Fibroblast of lung (primary cell): ENCODE data around the gene SMAD5. TPM values are rescaled to one million over a fixed set of nuclear protein-coding genes. Genes with fewer than 3 reads are reported as not detected.

ENCODE experiments used
- DNase-seq, 2 donors: peaks; one replicate each; pipeline versions ENCODE4 v3.0.0 to v3.0.0-alpha.2; 2010; ENCODE audit warnings: low read depth in 2 of 2
- H2AFZ ChIP-seq: 2 replicates; pipeline ENCODE4 v1.5.1; 2012; ENCODE audit warnings: low read length, control low read depth, inconsistent platforms
- H3K27ac ChIP-seq: 2 replicates; pipeline ENCODE4 v1.5.1; 2011; ENCODE audit warnings: low read length, control low read depth; ENCODE audit not compliant: insufficient read depth
- H3K27me3 ChIP-seq: 2 replicates; pipeline ENCODE4 v1.5.1; 2011; ENCODE audit warnings: mild to moderate bottlenecking, low read length; ENCODE audit not compliant: control insufficient read depth, insufficient read depth
- H3K36me3 ChIP-seq: 2 replicates; pipeline ENCODE4 v1.5.1; 2011; ENCODE audit warnings: low read length; ENCODE audit not compliant: control insufficient read depth, insufficient read depth
- H3K4me1 ChIP-seq: 2 replicates; pipeline ENCODE4 v1.5.1; 2011; ENCODE audit warnings: low read length; ENCODE audit not compliant: control insufficient read depth, insufficient read depth; ENCODE audit errors: extremely low read depth
- H3K4me2 ChIP-seq: 2 replicates; pipeline ENCODE4 v1.5.1; 2011; ENCODE audit warnings: low read length, control low read depth; ENCODE audit not compliant: insufficient read depth; ENCODE audit errors: extremely low read depth
- H3K4me3 ChIP-seq, 4 experiments: fragments of 200-600 bp in 1 of 4; sonication (generic) in 1 of 4; replicated peaks in 1 of 4; 2 replicates each; pipeline ENCODE4 v1.5.1; 2011 to 2016; ENCODE audit warnings: low read length in 4 of 4, low read depth in 3 of 4, mild to moderate bottlenecking in 3 of 4, control low read depth in 2 of 4, inconsistent platforms in 1 of 4, mixed read lengths in 1 of 4; ENCODE audit not compliant: insufficient read depth in 1 of 4; ENCODE audit errors: control extremely low read depth in 1 of 4
- H3K79me2 ChIP-seq: 2 replicates; pipeline ENCODE4 v1.5.1; 2012; ENCODE audit warnings: mild to moderate bottlenecking, low read length, inconsistent platforms; ENCODE audit not compliant: control insufficient read depth, insufficient read depth
- H3K9ac ChIP-seq: 2 replicates; pipeline ENCODE4 v1.5.1; 2011; ENCODE audit warnings: mild to moderate bottlenecking, low read length, control low read depth; ENCODE audit not compliant: insufficient read depth
- H3K9me3 ChIP-seq: 2 replicates; pipeline ENCODE4 v1.5.1; 2012; ENCODE audit warnings: low read depth, low read length; ENCODE audit not compliant: control insufficient read depth, insufficient read depth
- H4K20me1 ChIP-seq: 2 replicates; pipeline ENCODE4 v1.5.1; 2011; ENCODE audit warnings: low read length; ENCODE audit not compliant: control insufficient read depth, insufficient read depth; ENCODE audit errors: extremely low read depth
- EZH2 ChIP-seq: IDR thresholded peaks from 2 replicates; pipeline ENCODE4 v1.5.1; 2012; ENCODE audit warnings: low read length, control low read depth, mild to moderate bottlenecking; ENCODE audit errors: missing control alignments
- polyA plus RNA-seq, 2 donors: library from polyadenylated mRNA; depleted of rRNA in 1 of 2; stranded (reverse) in 1 of 2; unstranded in 1 of 2; fragments of >200 nt; gene quantifications; 2 replicates each; pipeline ENCODE4 v1.2.1, GENCODE V29; 2011 to 2012; ENCODE audit warnings: missing spikeins in 1 of 2
- total RNA-seq: library from RNA; depleted of rRNA; stranded (reverse); fragments of >200 nt; gene quantifications from 2 replicates; pipeline ENCODE4 v1.2.1, GENCODE V29; 2014
- TF ChIP-seq, protein P1 (sequence below), 2 donors: IDR thresholded peaks in 1 of 2; conservative IDR thresholded peaks in 1 of 2; 1 replicate in 1 of 2; 2 replicates in 1 of 2; pipeline ENCODE4 v1.5.1; 2011 to 2012; ENCODE audit warnings: low read length in 2 of 2, control low read depth in 1 of 2, inconsistent platforms in 1 of 2, low read depth in 1 of 2, mild to moderate bottlenecking in 1 of 2

The SMAD5 gene
- total and polyA plus RNA-seq, 2 donors (not counting 1 experiment from before 2014, with no cell fraction given) = 44.3 to 128 TPM

- H3K27ac ChIP-seq = no peak overlapping the region
- H2AFZ ChIP-seq = no peak overlapping the region
- no peak for DNase-seq
- H3K4me1 ChIP-seq = no peaks in the 10 kb centered on the region
- no peaks in the 10 kb centered on the region for H3K79me2 ChIP-seq
- TF ChIP-seq, protein P1, sequence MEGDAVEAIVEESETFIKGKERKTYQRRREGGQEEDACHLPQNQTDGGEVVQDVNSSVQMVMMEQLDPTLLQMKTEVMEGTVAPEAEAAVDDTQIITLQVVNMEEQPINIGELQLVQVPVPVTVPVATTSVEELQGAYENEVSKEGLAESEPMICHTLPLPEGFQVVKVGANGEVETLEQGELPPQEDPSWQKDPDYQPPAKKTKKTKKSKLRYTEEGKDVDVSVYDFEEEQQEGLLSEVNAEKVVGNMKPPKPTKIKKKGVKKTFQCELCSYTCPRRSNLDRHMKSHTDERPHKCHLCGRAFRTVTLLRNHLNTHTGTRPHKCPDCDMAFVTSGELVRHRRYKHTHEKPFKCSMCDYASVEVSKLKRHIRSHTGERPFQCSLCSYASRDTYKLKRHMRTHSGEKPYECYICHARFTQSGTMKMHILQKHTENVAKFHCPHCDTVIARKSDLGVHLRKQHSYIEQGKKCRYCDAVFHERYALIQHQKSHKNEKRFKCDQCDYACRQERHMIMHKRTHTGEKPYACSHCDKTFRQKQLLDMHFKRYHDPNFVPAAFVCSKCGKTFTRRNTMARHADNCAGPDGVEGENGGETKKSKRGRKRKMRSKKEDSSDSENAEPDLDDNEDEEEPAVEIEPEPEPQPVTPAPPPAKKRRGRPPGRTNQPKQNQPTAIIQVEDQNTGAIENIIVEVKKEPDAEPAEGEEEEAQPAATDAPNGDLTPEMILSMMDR (conservative IDR thresholded peaks at IDR 0.05 in 1 of 2, IDR thresholded peaks at IDR 0.05 in 1 of 2; ENCODE audit: low read depth in 1 of 2, low read length in 2 of 2) = no peak
- H4K20me1 ChIP-seq = no peaks in the 10 kb centered on the region
- H3K4me3 ChIP-seq = no peak overlapping the region
- no peaks in the 10 kb centered on the region for H3K9me3 ChIP-seq
- no peak overlapping the region for H3K4me2 ChIP-seq
- no peak overlapping the region for H3K9ac ChIP-seq
- H3K36me3 ChIP-seq = no peaks in the 10 kb centered on the region
- H3K27me3 ChIP-seq = peaks cover 4% of the 10 kb centered on the region
These were observed 69.2 kb downstream of the SMAD5 start for GRCh38 chr5:136201870-136202269.

DNA sequence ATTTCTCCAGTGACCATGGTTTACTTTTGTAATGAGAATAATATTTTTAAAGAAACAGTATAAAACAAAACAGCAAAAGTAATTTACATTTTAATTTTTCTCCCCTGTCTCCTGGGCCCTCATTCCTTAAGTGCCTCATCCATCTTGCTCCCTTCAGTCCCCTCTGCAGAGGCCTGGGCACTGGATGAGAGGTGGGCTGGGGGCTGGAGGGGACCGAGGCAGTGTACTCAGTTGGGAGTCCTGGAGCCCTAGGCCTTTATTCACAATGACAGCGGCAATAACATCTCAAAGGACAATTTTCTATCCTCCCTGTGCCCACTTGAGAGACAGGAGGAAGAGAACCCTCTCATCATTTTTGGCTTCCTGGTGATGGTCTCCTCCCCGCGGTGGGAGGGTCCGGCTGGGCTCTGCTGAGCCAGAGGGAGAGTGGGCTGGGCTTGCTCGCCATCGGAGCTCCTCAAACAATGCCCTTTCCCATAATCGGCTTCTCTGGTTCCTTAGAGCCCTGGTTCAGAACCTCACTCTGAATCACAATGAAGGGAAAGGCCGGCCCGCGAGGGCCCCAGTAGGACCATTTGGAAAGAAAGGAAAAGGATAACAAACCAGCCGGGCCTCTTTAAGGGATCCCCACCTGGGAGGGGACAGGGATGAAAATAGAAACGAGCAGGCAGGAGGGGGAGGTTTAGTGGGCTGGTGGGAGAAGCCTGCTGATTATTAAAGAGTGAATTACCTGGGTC, 70.0 kb downstream of the SMAD5 start:
- H3K4me3 ChIP-seq = no peak overlapping the region
- TF ChIP-seq EZH2 = no peak
- TF ChIP-seq, protein P1 (conservative IDR thresholded peaks at IDR 0.05 in 1 of 2, IDR thresholded peaks at IDR 0.05 in 1 of 2; ENCODE audit: low read depth in 1 of 2, low read length in 2 of 2) = no peak
- H3K27ac ChIP-seq = no peak overlapping the region
- H3K4me2 ChIP-seq = no peak overlapping the region
- H3K27me3 ChIP-seq = peaks cover 4% of the 10 kb centered on the region
- no peaks in the 10 kb centered on the region for H4K20me1 ChIP-seq
- H3K4me1 ChIP-seq = no peaks in the 10 kb centered on the region
- H3K79me2 ChIP-seq = no peaks in the 10 kb centered on the region
- no peaks in the 10 kb centered on the region for H3K36me3 ChIP-seq
- no peak overlapping the region for H3K9ac ChIP-seq
- H2AFZ ChIP-seq = no peak overlapping the region
- DNase-seq = no peak
- H3K9me3 ChIP-seq = no peaks in the 10 kb centered on the region

DNA sequence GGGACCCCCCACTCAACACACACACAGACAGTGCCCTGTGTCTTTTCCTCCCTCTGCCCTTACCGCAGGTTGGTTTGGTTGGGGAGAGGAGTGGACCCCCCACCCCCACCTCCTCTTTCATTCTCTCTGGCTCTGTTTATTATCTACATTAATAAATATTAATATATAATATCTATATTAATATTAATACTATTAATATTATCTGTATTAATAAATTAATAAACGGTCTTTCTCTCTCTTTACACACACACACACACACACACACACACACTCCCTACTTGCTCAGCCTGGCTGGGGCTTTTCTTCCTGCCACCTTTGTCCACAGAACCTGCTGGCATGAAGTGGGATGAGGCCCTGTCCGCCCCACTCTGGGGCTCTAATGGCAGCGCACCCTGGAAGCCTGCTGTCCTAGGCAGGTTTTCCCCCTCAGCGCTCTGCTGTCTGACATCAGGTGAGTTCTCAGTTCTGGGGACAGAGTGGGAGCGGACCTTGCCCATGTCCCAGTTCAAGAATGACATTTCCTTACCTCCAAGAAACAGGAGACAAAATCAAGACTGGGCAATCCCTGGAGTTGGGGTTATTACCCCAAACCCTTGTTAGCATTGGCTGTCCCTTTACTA, 70.8 kb downstream of the SMAD5 start:
- Histone ChIP-seq H3K79me2 (no peaks in the 10 kb centered on the region), H3K9ac (no peak overlapping the region), H3K27ac (no peak overlapping the region), H2AFZ (no peak overlapping the region), H4K20me1 (no peaks in the 10 kb centered on the region), H3K9me3 (no peaks in the 10 kb centered on the region), H3K27me3 (peaks cover 4% of the 10 kb centered on the region), H3K36me3 (no peaks in the 10 kb centered on the region), H3K4me2 (no peak overlapping the region), H3K4me3 (no peak overlapping the region), H3K4me1 (no peaks in the 10 kb centered on the region)
- TF ChIP-seq, protein P1 (conservative IDR thresholded peaks at IDR 0.05 in 1 of 2, IDR thresholded peaks at IDR 0.05 in 1 of 2; ENCODE audit: low read depth in 1 of 2, low read length in 2 of 2) = no peak
- no peak for TF ChIP-seq EZH2
- no peak for DNase-seq
